Activated CD8-positive, alpha-beta memory T cell treated with anti-CD3 and anti-CD28 coated beads for 4 hours (primary cell): Measurements from ENCODE around the gene GIPR.
A peak's percentile ranks its signal among the peaks of the same experiment; 100 is the strongest.
"Not testable (repeated sequence)": the region's sequence is repeated elsewhere in the genome, so short reads cannot be mapped to it uniquely, and the experiment has no call there.

ENCODE experiments used
- DNase-seq, 2 donors: peaks; one replicate each; pipeline ENCODE4 v3.0.0-alpha.2; 2020; ENCODE audit warnings: low read depth in 2 of 2

GIPR gene

DNA sequence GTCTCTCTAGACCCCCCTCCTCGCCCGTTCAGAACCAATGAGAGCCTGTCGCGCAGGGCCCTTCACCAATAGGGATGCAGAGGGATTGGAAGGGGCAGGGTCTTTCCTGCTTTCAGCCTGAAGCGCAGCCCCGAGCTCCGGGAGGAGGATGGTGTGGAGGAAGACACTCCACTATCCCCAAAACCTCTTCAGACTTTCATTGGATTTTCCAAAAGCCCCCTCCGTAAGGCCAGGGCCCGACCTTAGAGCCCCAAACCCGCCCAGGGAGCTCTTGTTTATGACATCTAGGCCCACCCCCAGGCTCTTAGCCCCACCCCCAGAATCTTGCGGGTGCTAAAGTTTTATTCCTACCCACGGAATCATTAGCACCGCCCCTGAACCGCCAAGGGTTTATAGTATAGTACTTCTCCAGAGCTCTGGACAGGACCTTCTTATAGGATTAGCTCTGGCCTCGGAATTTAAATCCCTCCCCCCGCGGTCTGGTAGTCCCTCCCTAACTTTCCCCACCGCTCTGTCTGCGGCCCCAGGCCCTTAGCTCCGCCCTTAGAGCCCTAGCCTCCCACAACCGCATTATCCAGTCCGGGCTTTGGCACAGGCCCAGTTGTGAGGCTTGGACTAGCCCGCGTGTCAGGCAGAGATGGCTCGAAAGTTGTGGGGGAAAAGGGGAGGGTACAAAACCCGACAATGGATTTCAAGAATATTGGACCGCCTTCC, 22.2 kb upstream of the GIPR start:
- peak; percentile 30 to 57 for DNase-seq

- no peak for DNase-seq
Observed at GRCh38 chr19:45646345-45646698, 21.7 kb upstream of the GIPR start.

GRCh38 chr19:45650722-45651121, 17.3 kb upstream of the GIPR start:
- DNase-seq = no peak

GRCh38 chr19:45653634-45654033, 14.4 kb upstream of the GIPR start:
- DNase-seq = no peak

DNA sequence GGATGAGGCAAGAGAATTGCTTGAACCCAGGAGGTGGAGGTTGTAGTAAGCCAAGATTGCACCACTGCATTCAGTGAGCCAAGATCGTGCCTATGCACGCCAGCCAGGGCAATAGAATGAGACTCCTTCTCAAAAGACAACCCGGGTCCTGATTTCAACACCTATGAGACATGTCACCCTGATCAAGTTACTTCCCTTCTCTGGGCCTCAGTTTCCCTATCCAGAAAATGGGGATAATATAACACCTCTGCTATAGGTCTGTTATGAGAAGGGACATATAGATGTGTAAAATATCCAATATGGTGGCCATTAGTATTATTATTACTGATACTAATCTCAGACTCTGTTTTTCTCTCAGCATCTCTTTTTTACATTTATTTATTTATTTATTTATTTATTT, 12.9 kb upstream of the GIPR start:
- no peak for DNase-seq

DNA sequence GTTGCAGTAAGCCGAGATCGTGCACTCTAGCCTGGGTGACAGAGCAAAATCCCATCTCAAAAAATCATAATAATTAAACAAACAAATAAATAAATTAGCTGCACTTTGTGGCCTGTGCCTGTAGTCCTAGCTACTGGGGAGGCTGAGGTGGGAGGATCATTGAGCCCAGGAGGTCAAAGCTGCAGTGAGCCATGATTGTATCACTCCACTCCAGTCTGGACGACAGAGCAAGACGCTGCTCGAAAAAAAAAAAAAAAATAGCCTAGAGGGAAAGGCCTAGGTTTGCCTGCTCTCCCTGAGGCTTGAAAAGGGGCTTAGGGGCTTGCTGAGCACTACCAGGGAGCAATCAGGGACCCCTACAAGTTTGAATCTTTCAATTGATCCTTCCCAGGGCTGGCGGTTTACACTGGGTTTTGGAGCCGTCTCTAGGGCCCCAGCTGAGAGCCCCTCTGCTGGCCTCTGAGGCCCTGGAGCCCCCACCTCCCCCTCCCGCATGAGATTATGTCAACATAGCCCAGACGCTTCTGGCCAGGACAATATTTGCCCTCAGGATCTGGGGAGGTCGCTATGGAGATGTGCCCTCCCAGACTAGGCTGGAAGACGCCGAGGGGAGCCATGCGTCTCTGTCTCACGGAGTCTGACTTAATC, 10.4 kb upstream of the GIPR start:
- no peak for DNase-seq

GRCh38 chr19:45659096-45659729, 8.8 kb upstream of the GIPR start:
- DNase-seq = no peak

GRCh38 chr19:45660636-45661035, 7.4 kb upstream of the GIPR start:
- no peak for DNase-seq

DNA sequence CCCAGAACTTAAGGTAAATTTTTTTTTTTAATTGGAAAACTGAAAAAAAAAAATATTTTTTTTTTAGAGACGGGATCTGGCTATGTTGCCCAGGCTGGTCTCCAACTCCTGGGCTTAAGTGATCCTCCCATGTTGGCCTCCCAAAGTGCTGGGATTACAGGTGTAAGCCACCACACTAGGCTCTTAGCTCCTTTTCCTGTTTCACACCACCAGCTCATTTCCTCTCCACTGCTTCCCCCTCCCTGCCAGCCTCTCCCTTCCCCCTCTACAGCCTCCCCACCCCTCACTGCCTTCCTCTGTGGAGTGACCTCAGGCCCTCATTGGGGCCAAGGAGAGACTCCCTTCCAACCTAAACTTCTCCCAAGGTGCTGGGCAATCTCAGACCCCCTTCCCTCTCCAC, 4.2 kb upstream of the GIPR start:
- DNase-seq = no peak

GRCh38 chr19:45664575-45664974, 3.4 kb upstream of the GIPR start:
- no peak for DNase-seq

GRCh38 chr19:45668342-45668871, 386 bp downstream of the GIPR start:
- peak in 1 of 2 donors; percentile 29 for DNase-seq

- DNase-seq = no peak
Observed at GRCh38 chr19:45670670-45671453, 2.8 kb downstream of the GIPR start.

GRCh38 chr19:45674946-45675345, 6.9 kb downstream of the GIPR start:
- DNase-seq = no peak

DNA sequence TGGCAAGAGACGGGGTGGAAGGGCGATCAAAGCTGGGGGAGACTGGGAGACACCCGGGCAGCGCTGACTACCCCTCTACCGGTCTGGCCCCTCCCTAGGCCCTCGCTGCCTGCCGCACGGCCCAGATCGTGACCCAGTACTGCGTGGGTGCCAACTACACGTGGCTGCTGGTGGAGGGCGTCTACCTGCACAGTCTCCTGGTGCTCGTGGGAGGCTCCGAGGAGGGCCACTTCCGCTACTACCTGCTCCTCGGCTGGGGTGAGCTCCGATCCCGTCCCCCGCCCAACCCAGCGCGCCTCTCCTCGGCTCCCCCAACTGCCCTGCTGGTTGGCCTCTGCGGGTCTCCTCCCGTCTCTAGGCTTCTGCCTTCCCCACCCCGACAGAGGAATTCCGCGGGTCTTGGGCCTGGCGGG, 8.8 kb downstream of the GIPR start:
- peak; percentile 53 to 76 for DNase-seq

GRCh38 chr19:45677351-45678230, 9.6 kb downstream of the GIPR start:
- peak; percentile 67 for DNase-seq

DNA sequence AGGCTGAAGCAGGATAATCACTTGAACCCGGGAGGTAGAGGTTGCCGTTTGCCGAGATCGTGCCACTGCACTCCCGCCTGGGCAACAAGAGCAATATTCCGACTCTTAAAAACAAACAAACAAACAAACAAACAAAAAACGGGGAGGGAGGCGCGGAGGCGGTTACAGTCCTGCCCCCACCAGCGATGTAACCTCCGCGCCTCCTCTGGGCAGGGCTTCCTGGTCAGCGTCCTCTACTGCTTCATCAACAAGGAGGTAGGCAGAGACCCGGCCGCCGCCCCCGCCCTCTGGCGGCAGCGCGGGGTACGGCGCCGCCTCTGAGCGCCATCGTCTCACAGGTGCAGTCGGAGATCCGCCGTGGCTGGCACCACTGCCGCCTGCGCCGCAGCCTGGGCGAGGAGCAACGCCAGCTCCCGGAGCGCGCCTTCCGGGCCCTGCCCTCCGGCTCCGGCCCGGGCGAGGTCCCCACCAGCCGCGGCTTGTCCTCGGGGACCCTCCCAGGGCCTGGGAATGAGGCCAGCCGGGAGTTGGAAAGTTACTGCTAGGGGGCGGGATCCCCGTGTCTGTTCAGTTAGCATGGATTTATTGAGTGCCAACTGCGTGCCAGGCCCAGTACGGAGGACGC, 13.5 kb downstream of the GIPR start:
- peak; percentile 56 to 71 for DNase-seq

DNA sequence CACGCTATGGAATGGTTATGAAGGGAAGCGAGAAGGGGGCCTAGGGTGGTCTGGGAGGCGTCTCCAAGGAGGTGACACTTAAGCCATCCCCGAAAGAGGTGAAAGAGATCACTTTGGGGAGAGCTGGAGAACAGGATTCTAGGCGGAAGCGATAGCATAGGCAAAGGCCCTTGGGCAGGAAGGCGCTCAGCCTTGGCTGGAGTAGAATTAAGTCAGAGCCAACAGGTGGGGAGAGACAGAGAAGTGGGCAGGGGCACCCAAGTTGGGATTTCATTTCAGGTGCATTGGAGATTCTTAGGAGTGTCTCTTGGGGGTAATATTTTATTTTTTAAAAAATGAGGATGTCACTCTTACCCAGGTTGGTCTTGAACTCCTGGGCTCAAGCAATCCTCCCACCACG, 14.1 kb downstream of the GIPR start:
- DNase-seq = no peak

- DNase-seq = no peak
Observed at GRCh38 chr19:45682908-45683307, 14.9 kb downstream of the GIPR start.

- DNase-seq = not testable (repeated sequence)
Observed at GRCh38 chr19:45685045-45685444, 17.0 kb downstream of the GIPR start.

GRCh38 chr19:45687599-45687998, 19.6 kb downstream of the GIPR start:
- no peak for DNase-seq
